Stimulated activated CD8-positive, alpha-beta memory T cell treated with anti-CD3 and anti-CD28 coated beads, Interleukin-4, amount 100 ng/mL, for 24 hours (primary cell): Measurements from ENCODE around the gene HYAL2.
"Not testable (repeated sequence)": the region's sequence is repeated elsewhere in the genome, so short reads cannot be mapped to it uniquely, and the experiment has no call there.

Experiments
- DNase-seq: peaks from one replicate; pipeline ENCODE4 v3.0.0-alpha.2; 2020; ENCODE audit warnings: low read depth

Gene HYAL2

DNA sequence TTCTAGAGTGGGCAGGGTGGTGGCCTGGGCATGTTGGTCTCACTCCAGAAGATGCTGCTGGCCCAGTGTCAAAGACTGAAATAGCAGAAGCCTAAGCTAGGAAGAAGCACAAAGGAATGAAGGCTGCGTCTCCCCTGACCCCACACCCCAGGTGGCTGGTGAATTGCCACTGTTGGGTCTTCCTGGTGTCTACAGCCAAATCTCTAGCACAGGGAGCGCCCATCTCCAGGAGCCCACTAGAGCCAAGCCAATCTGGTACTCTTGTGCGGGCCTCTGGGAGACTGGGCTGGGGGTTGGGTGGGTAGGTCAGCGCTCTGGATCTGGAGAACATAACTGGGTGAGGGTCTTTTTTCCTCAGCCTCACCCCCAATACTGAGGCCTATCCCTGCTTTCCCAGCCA is 4.6 kb upstream of the HYAL2 start:
- no peak for DNase-seq

DNA sequence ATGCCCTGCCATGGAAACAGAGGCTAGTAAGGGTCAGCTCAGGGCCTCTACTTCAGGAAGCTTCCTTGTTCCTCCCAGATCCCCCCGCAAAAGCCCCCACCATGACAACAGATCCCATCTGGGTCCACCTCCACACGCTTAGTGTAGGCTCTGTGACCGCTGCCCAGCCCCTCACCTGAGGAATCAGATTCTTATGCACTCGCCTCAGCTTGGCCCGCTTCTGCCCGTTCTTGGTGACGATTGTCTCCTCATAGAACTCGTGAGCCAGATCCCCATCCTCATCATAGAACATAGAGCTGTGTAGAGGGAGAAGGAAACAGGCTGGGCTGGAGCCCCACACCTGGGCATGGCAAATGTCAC is 3.6 kb upstream of the HYAL2 start:
- no peak for DNase-seq

DNA sequence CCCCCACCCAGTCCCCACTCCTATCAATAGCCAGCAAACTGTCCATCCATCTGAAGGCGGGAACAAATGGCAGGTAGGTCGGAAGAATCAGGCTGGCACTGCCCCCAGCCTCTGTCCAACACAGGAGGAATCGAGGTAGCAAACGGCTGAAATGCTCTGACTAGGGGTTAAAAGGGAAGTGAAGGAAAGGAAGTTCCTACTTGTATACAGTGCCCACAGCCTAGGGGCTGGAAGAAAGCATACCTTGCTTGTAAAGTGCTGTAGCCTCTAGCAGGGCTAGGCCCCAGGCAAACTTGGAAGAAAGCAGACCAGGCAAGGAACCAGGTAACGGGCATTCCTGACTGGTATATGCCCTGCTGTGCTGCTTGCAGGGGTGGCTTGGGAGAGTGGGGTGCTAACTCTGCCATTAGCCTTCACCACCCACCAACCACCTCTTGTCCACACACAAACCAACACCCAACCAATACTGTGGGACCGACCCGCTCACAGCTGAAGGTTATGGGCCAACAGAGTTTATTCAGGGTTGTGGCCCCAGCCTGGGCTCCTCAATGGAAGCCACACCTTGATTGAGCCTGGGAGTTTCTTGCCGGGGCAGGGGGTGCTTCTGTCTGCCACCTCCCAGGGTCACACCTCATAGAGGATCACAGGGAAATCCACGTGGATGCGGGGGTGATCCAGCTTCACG is 3.1 kb upstream of the HYAL2 start:
- DNase-seq: no peak

DNA sequence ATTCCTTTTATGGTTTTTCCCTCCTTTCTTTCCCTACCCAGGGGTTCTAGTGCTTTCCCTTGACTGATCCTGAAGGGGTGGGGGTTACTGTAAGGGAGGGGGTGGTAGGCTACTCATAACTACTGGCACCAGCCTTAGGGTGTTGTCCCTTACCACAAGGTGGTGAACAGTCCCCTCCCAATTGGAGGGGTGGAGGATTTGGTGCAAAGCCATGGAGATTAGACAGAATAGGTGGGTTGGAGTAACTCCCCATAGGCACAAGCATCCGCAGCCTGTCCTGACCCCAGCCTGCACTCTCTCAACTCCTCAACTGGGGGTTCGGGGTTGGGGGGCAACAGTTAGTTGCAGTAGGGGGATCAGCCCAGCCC is 2.6 kb upstream of the HYAL2 start:
- DNase-seq: no peak

- DNase-seq: peak; percentile 44
Measured at GRCh38 chr3:50324351-50325112, 2.0 kb upstream of the HYAL2 start.

GRCh38 chr3:50323614-50324199 is 1.2 kb upstream of the HYAL2 start:
- DNase-seq: no peak

- no peak for DNase-seq
Measured at GRCh38 chr3:50323092-50323600, 601 bp upstream of the HYAL2 start.

GRCh38 chr3:50322115-50322385 is 495 bp downstream of the HYAL2 start:
- no peak for DNase-seq

DNA sequence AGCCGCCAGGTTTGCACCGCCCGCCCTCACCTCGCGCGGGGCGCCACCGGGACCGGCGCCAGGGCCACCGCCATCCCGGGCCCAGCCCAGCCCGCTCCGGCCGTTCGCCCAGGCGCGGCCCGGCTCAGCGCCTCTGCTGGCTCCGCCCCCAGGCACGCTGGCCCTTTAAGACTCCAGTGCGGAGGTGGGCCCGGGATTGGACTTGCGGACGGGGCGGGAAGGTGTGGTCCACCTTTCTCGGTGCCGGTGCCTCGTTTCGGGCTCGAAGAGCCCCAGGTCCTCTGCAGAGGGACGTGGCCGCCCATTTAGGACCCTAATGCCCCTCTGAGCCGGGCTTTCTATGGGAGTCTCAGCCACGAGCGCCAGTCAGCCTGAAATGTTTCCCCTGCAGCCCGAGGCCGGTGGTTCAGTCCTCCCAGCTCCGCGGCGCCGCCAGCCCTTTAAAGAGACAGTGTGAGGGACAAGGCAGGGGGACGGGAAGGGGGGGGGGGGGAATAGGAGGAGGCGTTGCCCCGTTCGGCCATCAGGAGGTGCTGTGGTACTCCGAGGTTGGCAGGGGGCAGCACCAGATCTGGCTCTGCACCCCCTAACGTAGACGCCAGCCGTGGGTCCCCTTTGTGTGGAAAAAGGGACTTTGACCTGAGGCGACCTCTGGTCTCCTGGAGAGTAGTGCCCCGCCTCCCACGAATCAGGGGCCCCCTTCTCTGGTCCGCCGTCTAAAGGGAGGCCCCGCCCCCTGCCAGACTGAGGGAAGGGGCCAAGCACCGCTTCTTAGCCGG is 1.0 kb downstream of the HYAL2 start:
- DNase-seq: peak; percentile 75

- DNase-seq: peak; percentile 47
Measured at GRCh38 chr3:50320853-50321335, 1.7 kb downstream of the HYAL2 start.

GRCh38 chr3:50319894-50320625 is 2.5 kb downstream of the HYAL2 start:
- DNase-seq: no peak

GRCh38 chr3:50319181-50319893 is 3.2 kb downstream of the HYAL2 start:
- no peak for DNase-seq

DNA sequence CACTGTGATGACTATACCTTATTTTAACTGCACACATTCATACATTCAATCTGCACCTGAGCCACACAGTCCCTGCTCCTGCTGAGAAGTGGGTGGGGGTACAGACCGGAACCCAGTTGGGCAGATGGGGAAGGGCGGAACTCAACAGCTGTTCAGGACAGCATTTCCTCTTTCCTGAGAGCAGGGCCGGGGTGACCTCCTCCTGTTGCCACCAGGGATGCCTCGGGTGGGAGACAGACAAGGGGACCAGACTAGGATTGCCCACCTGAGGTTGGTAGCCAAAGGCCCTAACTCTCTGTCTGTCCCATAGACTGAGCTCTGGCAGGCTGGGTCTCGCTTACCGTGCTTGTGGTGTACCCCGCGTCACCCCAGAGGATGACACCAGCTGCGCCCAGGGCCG is 3.9 kb downstream of the HYAL2 start:
- no peak for DNase-seq

GRCh38 chr3:50318163-50318562 is 4.4 kb downstream of the HYAL2 start:
- no peak for DNase-seq

DNA sequence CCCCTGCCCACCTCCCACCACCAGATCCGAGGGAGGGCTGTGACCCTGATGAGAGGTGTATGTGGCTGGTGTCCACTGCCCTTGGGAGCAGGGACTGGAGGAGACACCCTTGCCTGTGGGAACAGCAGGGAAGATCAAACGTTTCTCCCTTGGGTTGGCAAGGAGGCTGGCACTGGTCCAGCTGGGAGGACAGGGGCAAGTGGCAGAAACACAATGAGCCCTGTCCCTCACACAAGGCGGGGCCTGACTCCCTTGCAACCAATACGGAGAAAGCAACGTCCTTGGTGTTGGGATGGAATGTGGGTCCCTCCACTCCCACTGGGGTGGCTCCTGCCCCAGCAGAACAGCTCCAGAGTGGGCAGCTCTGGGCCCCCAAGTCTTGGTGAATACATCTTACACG is 5.2 kb downstream of the HYAL2 start:
- no peak for DNase-seq

GRCh38 chr3:50316657-50317242 is 5.8 kb downstream of the HYAL2 start:
- DNase-seq: peak; percentile 51

DNA sequence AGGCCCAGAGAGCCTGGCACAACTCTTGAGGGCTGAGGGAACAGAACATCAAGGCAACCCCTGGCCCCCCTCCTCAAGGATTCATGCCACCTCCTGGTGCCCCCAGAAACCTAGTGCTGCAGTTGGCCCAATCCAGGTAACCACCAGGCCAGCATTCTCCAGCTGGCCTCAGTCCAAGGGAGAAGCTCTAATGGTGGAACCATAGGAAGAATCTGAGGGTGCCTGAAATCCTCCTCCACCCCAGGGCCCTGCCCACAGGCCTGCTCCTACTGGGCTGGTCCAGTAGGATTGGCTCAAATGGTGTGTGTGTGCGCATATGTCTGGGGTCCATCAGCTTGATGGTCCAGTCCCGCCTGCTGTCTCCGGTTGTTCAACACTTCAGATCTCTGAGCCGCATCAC is 7.7 kb downstream of the HYAL2 start:
- no peak for DNase-seq

GRCh38 chr3:50314342-50314741 is 8.2 kb downstream of the HYAL2 start:
- no peak for DNase-seq

DNA sequence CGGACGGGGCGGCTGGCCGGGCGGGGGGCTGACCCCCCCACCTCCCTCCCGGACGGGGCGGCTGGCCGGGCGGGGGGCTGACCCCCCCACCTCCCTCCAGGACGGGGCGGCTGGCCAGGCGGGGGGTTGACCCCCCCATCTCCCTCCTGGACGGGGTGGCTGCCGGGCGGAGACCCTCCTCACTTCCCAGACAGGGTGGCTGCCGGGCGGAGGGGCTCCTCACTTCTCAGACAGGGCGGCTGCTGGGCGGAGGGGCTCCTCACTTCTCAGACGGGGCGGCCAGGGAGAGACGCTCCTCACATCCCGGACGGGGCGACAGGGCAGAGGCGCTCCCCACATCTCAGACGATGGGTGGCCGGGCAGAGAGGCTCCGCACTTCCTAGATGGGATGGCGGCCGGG is 10.5 kb downstream of the HYAL2 start:
- DNase-seq: not testable (repeated sequence)

GRCh38 chr3:50304601-50305000 is 17.9 kb downstream of the HYAL2 start:
- DNase-seq: no peak
